Measurements from ENCODE around the gene CADM4. TPM values are rescaled to one million over a fixed set of nuclear protein-coding genes. Genes with fewer than 3 reads are reported as not detected.

The CADM4 gene
- total and polyA plus RNA-seq, 9 of the 15 experiments (the other 6 are each of a cell fraction or from before 2014, with no cell fraction given) = 0.03 to 4.6 (median 1.3) TPM

DNA sequence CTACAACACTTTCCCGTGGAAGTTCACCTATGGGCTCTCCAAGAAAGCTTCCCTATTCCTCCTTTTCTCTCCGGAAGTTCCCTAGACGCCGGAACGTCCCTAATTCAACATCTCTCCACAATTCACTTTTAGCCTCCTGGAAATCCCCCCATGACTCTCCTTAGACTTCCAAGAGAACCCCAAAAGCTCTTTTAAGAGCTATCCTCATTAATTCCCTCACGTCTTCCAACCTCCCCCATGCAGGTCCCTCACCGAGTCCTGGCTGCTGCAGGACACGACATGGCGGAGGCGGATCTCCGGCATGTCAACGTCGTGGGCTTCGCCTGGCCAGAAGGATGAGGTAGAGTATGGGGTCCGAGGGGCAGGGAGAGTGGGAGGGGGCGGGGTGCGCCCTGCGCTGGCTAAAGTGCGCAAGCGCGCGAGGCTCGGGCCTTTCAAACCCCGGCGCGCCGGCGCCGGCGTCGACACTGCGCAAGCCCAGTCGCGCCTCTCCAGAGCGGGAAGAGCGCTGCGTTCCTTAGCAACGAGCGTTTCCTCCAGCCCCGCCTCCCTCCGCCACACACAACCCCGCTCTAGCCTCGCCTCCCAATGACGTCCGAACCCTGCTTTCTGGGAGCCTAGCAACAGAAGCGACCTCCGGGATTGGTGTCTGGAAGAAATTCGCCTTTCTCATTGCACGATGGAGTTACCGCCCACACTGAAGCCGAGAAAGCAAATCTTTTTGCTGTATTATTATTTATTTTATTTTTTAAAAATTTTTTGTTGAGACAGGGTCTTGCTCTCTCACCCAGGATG lies 64.3 kb downstream of the CADM4 start, which contains the start of the genes PINLYP and XRCC1 (continued):
- TF ChIP-seq CSDE1 (IDR thresholded peaks at IDR 0.05) = peak in 1 of 2 experiments; percentile 68; a peak in 2 of 4 replicates
- TF ChIP-seq ZNF274 (IDR thresholded peaks at IDR 0.05; ENCODE audit: borderline replicate concordance, low read depth, low read length) = no peak
- no peak for TF ChIP-seq ZSCAN29 (IDR thresholded peaks at IDR 0.05)
- TF ChIP-seq ZZZ3 (IDR thresholded peaks at IDR 0.05) = no peak
- TF ChIP-seq SETDB1 (IDR thresholded peaks at IDR 0.05; ENCODE audit: low read length) = no peak
- TF ChIP-seq, protein P1, sequence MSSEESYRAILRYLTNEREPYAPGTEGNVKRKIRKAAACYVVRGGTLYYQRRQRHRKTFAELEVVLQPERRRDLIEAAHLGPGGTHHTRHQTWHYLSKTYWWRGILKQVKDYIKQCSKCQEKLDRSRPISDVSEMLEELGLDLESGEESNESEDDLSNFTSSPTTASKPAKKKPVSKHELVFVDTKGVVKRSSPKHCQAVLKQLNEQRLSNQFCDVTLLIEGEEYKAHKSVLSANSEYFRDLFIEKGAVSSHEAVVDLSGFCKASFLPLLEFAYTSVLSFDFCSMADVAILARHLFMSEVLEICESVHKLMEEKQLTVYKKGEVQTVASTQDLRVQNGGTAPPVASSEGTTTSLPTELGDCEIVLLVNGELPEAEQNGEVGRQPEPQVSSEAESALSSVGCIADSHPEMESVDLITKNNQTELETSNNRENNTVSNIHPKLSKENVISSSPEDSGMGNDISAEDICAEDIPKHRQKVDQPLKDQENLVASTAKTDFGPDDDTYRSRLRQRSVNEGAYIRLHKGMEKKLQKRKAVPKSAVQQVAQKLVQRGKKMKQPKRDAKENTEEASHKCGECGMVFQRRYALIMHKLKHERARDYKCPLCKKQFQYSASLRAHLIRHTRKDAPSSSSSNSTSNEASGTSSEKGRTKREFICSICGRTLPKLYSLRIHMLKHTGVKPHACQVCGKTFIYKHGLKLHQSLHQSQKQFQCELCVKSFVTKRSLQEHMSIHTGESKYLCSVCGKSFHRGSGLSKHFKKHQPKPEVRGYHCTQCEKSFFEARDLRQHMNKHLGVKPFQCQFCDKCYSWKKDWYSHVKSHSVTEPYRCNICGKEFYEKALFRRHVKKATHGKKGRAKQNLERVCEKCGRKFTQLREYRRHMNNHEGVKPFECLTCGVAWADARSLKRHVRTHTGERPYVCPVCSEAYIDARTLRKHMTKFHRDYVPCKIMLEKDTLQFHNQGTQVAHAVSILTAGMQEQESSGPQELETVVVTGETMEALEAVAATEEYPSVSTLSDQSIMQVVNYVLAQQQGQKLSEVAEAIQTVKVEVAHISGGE (CRISPR knock-in tag; IDR thresholded peaks at IDR 0.05) = no peak
- TF ChIP-seq, protein P2, sequence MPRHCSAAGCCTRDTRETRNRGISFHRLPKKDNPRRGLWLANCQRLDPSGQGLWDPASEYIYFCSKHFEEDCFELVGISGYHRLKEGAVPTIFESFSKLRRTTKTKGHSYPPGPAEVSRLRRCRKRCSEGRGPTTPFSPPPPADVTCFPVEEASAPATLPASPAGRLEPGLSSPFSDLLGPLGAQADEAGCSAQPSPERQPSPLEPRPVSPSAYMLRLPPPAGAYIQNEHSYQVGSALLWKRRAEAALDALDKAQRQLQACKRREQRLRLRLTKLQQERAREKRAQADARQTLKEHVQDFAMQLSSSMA (CRISPR knock-in tag; IDR thresholded peaks at IDR 0.05) = no peak
- TF ChIP-seq ZNF12 (CRISPR knock-in tag; IDR thresholded peaks at IDR 0.05) = no peak
- TF ChIP-seq, protein P3, sequence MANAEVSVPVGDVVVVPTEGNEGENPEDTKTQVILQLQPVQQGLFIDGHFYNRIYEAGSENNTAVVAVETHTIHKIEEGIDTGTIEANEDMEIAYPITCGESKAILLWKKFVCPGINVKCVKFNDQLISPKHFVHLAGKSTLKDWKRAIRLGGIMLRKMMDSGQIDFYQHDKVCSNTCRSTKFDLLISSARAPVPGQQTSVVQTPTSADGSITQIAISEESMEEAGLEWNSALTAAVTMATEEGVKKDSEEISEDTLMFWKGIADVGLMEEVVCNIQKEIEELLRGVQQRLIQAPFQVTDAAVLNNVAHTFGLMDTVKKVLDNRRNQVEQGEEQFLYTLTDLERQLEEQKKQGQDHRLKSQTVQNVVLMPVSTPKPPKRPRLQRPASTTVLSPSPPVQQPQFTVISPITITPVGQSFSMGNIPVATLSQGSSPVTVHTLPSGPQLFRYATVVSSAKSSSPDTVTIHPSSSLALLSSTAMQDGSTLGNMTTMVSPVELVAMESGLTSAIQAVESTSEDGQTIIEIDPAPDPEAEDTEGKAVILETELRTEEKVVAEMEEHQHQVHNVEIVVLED (CRISPR knock-in tag; IDR thresholded peaks at IDR 0.05) = no peak
- TF ChIP-seq MECOM (CRISPR knock-in tag; IDR thresholded peaks at IDR 0.05) = no peak
- peak; percentile 85 for TF ChIP-seq MXI1 (IDR thresholded peaks at IDR 0.05; ENCODE audit: low read depth, low read length)
- TF ChIP-seq RFX5 (IDR thresholded peaks at IDR 0.05; ENCODE audit: low read depth, low read length) = peak; percentile 93
- no peak for TF ChIP-seq POLR3A (IDR thresholded peaks at IDR 0.05; ENCODE audit: borderline replicate concordance, extremely low read depth, insufficient read depth, insufficient read length)
- peak; percentile 76 for TF ChIP-seq SUPT5H (IDR thresholded peaks at IDR 0.05)
- TF ChIP-seq CREB1 (IDR thresholded peaks at IDR 0.05) = peak; percentile 93
- peak; percentile 90 for TF ChIP-seq CREB1 (CRISPR knock-in tag; IDR thresholded peaks at IDR 0.05)
- peak; percentile 67 for TF ChIP-seq E2F3 (CRISPR knock-in tag; IDR thresholded peaks at IDR 0.05)
- TF ChIP-seq, protein P4, sequence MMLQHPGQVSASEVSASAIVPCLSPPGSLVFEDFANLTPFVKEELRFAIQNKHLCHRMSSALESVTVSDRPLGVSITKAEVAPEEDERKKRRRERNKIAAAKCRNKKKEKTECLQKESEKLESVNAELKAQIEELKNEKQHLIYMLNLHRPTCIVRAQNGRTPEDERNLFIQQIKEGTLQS (IDR thresholded peaks at IDR 0.05) = no peak
- TF ChIP-seq, protein P4 (CRISPR knock-in tag; conservative IDR thresholded peaks at IDR 0.05) = no peak
- no peak for TF ChIP-seq ARHGAP35 (IDR thresholded peaks at IDR 0.05; ENCODE audit: partially characterized antibody)
- TF ChIP-seq ELF2 (CRISPR knock-in tag; IDR thresholded peaks at IDR 0.05) = no peak
